HG03520 (cell line): ENCODE data around the gene ANKRD45.
"Not testable (repeated sequence)": the region's sequence is repeated elsewhere in the genome, so short reads cannot be mapped to it uniquely, and the experiment has no call there.

Experiments used
- ATAC-seq: cut with Tn5 transposase; IDR thresholded peaks from one replicate; pipeline ENCODE4 v1.9.1; 2021; ENCODE audit warnings: mild to moderate bottlenecking, moderate library complexity; ENCODE audit not compliant: unreplicated experiment

Gene ANKRD45

GRCh38 chr1:173573596-173573995, 96.1 kb downstream of the ANKRD45 start:
- no peak for ATAC-seq

DNA sequence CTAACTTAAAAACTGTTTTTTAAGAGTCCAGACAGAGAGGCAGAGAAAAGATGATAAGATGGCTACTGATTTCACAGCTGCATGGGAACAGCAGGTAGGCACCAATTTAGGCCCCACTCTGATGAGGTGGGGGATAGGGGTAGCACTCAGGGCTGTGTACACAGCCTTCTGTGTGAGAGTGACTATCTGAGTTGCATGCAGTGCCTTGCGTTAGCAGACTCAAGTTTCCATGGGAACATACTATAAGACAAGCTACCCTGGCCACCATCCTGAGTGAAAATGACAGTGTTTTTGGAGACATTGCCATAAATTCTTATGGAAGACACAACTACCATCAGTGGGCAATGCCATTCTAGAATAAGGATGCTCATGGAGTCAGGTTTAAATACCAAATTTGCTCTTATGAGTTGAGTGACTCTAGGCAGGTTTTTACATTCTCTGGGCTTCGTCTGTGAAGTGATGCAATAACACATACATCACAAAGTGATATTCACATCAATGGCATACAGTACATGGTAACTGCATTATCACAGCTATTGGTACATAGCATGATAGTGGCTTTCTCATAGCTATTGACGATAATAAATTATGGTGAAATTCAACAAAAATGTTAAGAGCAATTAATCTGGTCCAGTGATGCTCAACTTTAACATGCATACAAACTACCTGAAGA, 97.3 kb downstream of the ANKRD45 start:
- ATAC-seq, result no peak

DNA sequence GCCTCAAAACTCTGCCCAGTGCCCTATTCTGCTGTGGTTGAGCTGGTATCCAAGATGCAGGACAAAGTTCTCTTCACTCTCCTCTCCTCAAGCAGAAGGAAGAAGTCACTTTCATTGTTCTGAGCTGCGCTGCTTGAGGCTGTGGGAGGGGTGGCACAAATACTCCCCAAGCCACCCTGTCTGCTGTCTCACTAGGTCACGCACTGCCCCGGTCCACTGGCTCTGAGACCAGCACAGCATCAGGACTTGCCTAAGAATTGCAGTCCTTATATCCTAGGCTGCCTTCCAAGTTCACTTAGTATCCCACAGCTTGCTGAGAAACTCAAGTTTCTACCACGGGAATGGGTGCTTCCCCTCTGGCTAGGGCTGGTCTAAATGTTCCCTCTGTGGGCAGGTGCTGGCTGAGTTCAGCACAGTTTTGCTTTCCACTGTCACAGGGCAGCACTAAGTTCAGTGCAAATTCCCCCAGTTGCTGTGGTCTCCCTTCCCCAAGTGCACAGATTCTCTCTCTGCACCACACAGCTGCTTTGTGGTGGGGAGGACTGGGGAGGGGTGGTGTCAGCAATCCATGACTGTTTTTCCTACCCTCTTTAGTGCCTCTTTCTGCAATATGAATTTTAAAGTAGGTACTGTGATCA, 99.2 kb downstream of the ANKRD45 start:
- no peak for ATAC-seq

DNA sequence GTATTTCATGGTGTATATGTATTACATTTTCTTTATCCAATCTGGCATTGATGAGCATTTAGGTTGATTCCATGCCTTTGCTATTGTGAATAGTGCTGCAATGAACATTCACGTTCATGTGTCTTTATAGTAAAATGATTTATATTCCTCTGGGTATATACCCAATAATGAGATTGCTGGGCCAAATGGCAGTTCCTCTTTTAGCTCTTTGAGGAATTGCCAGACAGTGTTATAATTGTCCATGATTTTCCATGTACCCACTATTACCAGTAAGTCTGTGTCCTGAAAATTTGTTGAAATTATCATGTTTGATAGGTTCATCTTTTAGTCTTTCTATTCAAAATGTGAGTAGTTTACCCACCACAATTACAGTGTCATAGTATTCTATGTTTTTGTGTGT, 101.2 kb downstream of the ANKRD45 start:
- ATAC-seq, result no peak

- ATAC-seq, result not testable (repeated sequence)
These were observed 105.8 kb downstream of the ANKRD45 start for GRCh38 chr1:173563846-173564245.

GRCh38 chr1:173562813-173563212, 106.8 kb downstream of the ANKRD45 start:
- ATAC-seq, result no peak

GRCh38 chr1:173561263-173561662, 108.4 kb downstream of the ANKRD45 start:
- no peak for ATAC-seq

DNA sequence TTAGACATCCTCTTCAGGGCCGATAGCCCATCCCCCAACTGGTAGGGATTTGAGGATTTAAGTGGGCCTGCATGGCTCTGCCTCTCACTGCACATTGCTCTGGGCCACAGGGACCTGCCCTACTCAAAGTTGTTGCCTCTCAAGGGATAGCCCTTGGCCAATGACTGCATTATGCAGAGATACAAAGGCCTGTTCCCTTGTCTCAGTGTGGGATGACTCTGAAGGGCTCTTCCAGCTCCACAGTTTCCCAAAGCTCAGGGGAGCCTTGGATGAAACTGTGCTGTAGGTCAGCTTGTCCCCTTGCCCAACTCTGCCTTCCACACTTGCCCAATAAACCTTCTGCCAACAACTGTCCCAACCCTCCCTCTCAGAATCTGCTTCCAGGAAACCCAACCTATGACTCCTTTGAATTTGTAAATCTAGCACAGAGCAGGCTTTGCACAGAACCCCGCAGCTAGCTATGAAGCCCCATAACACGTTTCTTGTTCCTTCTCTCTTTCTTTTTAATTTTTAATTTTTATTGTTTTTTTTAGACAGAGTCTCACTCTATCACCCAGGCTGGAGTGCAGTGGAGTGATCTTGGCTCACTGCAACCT, 109.3 kb downstream of the ANKRD45 start:
- ATAC-seq, result no peak
